Coronary artery (tissue), 2 donors: Measurements from ENCODE around the gene C1orf21.

ENCODE experiments used
- DNase-seq: peaks from one replicate; pipeline ENCODE4 v3.0.0-alpha.2; 2017; ENCODE audit warnings: low spot score
- H3K27ac ChIP-seq, 2 donors: fragments of 200-600 bp; sonication (generic); one replicate each; pipeline ENCODE4 v1.5.1; 2016 to 2019
- H3K4me3 ChIP-seq: fragments of 200-600 bp; sonication (generic); 2 replicates; pipeline ENCODE4 v1.5.1; 2016; ENCODE audit warnings: mild to moderate bottlenecking, moderate library complexity
- CTCF ChIP-seq: fragments of 200-600 bp; sonication (generic); IDR thresholded peaks from one replicate; pipeline ENCODE4 v1.5.1; 2019; ENCODE audit warnings: antibody characterized with exemption

C1orf21 gene

DNA sequence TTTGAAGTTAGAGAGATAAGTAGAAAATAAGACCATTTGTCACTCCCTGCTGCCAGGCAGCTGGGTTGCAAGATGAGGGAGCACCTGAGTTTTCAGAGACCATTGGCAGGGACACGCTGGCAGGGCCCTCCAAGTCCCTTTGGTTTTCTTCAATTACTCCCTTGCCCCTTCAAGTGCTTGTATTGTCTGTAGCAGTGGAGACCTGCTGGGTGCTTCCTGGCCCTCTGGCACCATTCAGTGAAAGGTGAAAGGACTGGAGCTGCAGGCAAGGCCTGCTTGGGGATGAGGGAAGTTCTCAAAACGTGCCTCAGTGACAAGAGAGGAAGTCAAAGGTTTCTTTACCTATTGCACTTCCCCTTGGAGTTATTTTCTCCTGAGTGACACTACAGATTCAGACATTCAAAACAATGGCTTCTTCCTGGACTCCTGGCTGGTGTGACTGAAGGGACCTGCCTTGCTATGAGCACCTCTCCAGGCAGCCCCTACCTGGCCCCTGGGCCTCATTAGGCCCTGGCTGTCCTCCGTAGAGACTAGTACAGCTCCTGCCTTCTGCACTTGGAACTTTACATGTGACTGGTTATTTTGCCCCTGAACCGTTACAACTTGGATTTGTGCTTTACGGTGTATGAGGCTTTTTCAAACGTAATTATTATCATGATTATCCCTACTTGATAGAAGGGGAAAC lies 100.1 kb downstream of the C1orf21 start:
- DNase-seq: no peak
- Histone ChIP-seq H3K27ac (peak overlapping the region in 1 of 2 donors; percentile 6), H3K4me3 (no peak overlapping the region)
- no peak for TF ChIP-seq CTCF

GRCh38 chr1:184487531-184488193 lies 100.8 kb downstream of the C1orf21 start:
- DNase-seq: no peak
- no peak for TF ChIP-seq CTCF
- H3K4me3 ChIP-seq: no peak overlapping the region
- H3K27ac ChIP-seq: no peak overlapping the region

DNA sequence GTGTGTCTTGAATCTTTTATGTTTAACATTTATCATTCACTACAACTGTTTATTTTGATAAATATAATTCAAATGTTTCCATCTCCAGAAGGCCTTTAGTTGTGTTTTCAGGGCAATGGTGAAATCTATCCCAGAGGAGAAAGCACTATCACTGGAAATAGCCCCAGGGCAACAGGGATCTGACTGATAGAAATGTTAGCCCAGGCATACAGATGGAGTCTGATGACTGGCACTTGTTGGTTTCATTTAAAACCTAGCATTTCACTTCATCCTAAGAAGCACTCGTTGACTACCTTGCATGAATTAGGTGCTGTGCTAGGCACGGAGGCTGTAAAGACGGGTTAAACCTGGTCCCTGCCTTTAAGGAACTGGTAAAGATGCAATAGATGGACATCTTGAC lies 103.1 kb downstream of the C1orf21 start:
- no peak overlapping the region for H3K4me3 ChIP-seq
- TF ChIP-seq CTCF: no peak
- DNase-seq: no peak
- H3K27ac ChIP-seq: no peak overlapping the region

DNA sequence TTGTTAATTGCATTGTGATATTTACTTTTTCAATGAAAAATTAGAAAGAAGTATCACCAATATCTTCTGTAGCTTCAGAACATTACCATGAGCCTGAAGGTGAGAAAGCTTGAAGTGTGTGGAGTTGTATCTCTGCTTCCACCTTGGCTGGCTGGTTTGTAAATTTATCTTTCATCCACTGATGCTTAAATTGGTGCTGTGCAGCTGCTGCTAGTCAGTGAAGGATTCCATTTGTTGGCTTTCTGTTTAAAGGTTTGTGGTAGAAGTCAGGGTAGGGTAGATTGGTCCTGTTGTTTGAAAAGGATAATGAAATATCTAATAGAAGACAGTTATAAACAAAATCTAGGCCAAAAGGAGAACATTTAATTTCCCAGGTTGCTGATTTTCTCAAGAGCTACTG lies 105.7 kb downstream of the C1orf21 start:
- H3K4me3 ChIP-seq: no peak overlapping the region
- H3K27ac ChIP-seq: peak overlapping the region in 1 of 2 donors; percentile 54
- DNase-seq: no peak
- TF ChIP-seq CTCF: no peak

DNA sequence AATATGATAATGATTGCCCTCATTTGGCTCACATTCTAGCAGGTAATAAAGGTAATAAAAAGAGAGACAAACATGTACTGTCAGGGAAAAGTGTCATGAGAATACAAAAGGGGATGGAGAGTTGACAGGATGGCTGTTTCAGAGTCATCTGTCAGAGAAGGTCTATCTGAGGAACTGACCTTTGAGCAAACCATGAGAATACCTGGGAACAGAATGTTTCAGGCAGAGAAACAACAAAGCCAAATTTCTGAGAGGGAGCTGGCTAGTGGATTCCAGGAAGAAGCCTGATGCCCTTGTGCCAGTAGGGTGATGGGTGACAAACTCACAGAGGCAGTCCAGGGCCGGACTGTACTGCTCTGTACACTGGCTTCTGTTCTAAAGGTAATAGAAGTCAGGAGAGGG lies 107.2 kb downstream of the C1orf21 start:
- no peak overlapping the region for H3K4me3 ChIP-seq
- no peak for TF ChIP-seq CTCF
- H3K27ac ChIP-seq: no peak overlapping the region
- no peak for DNase-seq

- Histone ChIP-seq H3K4me3 (no peak overlapping the region), H3K27ac (no peak overlapping the region)
- TF ChIP-seq CTCF: no peak
- no peak for DNase-seq
These were observed 108.1 kb downstream of the C1orf21 start for GRCh38 chr1:184494929-184495328.
